ENCODE results near the gene RNASE3.
"Not testable (repeated sequence)": the region's sequence is repeated elsewhere in the genome, so short reads cannot be mapped to it uniquely, and the experiment has no call there.

The RNASE3 gene

GRCh38 chr14:20891126-20891825 lies at the start of gene RNASE3:
RNASE3 (plus strand) TSS chr14:20891385; CDS start chr14:20891687, 302 bp downstream.
- DNase-seq (ENCODE audit: low spot score) = not testable (repeated sequence)

- DNase-seq (ENCODE audit: low spot score) = no peak
Measured at GRCh38 chr14:20846560-20846959, 44.6 kb upstream of the RNASE3 start.

GRCh38 chr14:20848316-20848954 lies 42.8 kb upstream of the RNASE3 start:
- no peak for DNase-seq (ENCODE audit: low spot score)

- DNase-seq (ENCODE audit: low spot score) = no peak
Measured at GRCh38 chr14:20848955-20849570, 42.1 kb upstream of the RNASE3 start.

GRCh38 chr14:20853042-20853441 lies 38.1 kb upstream of the RNASE3 start:
- DNase-seq (ENCODE audit: low spot score) = no peak

- peak; percentile 50 for DNase-seq (ENCODE audit: low spot score)
Measured at GRCh38 chr14:20855652-20856291, 35.4 kb upstream of the RNASE3 start.

GRCh38 chr14:20857207-20857606 lies 34.0 kb upstream of the RNASE3 start:
- no peak for DNase-seq (ENCODE audit: low spot score)

GRCh38 chr14:20857630-20858261 lies 33.4 kb upstream of the RNASE3 start:
- DNase-seq (ENCODE audit: low spot score) = peak; percentile 42

GRCh38 chr14:20866194-20866593 lies 25.0 kb upstream of the RNASE3 start:
- no peak for DNase-seq (ENCODE audit: low spot score)

- DNase-seq (ENCODE audit: low spot score) = no peak
Measured at GRCh38 chr14:20866963-20867362, 24.2 kb upstream of the RNASE3 start.

GRCh38 chr14:20873370-20874177 lies 17.6 kb upstream of the RNASE3 start:
- DNase-seq (ENCODE audit: low spot score) = peak; percentile 33

GRCh38 chr14:20877016-20877415 lies 14.2 kb upstream of the RNASE3 start:
- DNase-seq (ENCODE audit: low spot score) = no peak

- DNase-seq (ENCODE audit: low spot score) = no peak
Measured at GRCh38 chr14:20878695-20879094, 12.5 kb upstream of the RNASE3 start.

GRCh38 chr14:20881229-20881628 lies 10.0 kb upstream of the RNASE3 start:
- not testable (repeated sequence) for DNase-seq (ENCODE audit: low spot score)

GRCh38 chr14:20882787-20883186 lies 8.4 kb upstream of the RNASE3 start:
- not testable (repeated sequence) for DNase-seq (ENCODE audit: low spot score)

- not testable (repeated sequence) for DNase-seq (ENCODE audit: low spot score)
Measured at GRCh38 chr14:20888411-20888810, 2.8 kb upstream of the RNASE3 start.

GRCh38 chr14:20895322-20895721 lies 4.1 kb downstream of the RNASE3 start:
- not testable (repeated sequence) for DNase-seq (ENCODE audit: low spot score)

- no peak for DNase-seq (ENCODE audit: low spot score)
Measured at GRCh38 chr14:20904393-20905029, 13.3 kb downstream of the RNASE3 start.

GRCh38 chr14:20905676-20906075 lies 14.5 kb downstream of the RNASE3 start:
- no peak for DNase-seq (ENCODE audit: low spot score)

GRCh38 chr14:20907214-20907613 lies 16.0 kb downstream of the RNASE3 start:
- DNase-seq (ENCODE audit: low spot score) = no peak

- DNase-seq (ENCODE audit: low spot score) = not testable (repeated sequence)
Measured at GRCh38 chr14:20910822-20911221, 19.6 kb downstream of the RNASE3 start.
